A673 (cell line): Measurements from ENCODE around the gene CENPS.

Experiments
- CTCF ChIP-seq: fragments of 300-800, 200-600 bp; sonication (generic); conservative IDR thresholded peaks from 2 replicates; pipeline ENCODE4 v1.5.1; 2017; ENCODE audit warnings: low read depth, mild to moderate bottlenecking, antibody characterized with exemption, low read length, moderate library complexity, mixed read lengths
- EZH2 ChIP-seq: fragments of 200-600 bp; sonication (generic); IDR thresholded peaks from 2 replicates; pipeline ENCODE4 v1.6.1; 2017; ENCODE audit warnings: borderline replicate concordance, low read depth, mild to moderate bottlenecking, mixed read lengths, antibody characterized with exemption, low read length; ENCODE audit not compliant: poor library complexity, severe bottlenecking

- no peak for TF ChIP-seq EZH2
- peak; percentile 83 for TF ChIP-seq CTCF
Observed at GRCh38 chr1:10430216-10431069, at the start of gene CENPS.
